ENCODE measurements around the gene MON1A. TPM values are rescaled to one million over a fixed set of nuclear protein-coding genes. Genes with fewer than 3 reads are reported as not detected.

The MON1A gene
- total and polyA plus RNA-seq, 2 of the 8 experiments (the other 6 are each of a cell fraction or from before 2014, with no cell fraction given): 10.3 to 14.1 TPM

DNA sequence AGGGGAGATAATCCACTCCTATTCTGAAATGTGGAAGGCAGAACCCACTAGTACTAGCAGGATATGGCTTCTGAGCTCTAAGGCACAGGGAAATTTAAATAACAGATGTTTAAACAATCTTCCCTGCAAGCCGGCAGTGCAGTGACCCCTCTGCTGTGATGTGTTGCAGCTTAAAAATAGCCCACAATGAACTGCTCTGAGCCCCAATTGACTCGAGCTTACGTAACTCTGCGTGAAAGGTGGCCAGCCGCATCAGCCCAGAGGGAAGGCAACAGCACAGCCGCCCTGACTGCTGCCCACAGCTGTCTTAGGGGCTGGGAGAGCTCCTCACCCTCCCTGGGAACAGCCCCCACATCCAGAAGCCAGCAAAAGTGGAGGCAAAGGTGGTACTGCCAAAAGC, 47.4 kb downstream of the MON1A start:
- H2AK5ac ChIP-seq (ENCODE audit: low read depth, low read length): no peak overlapping the region
- no peak overlapping the region for H3K4me2 ChIP-seq (ENCODE audit: insufficient read depth in 1 of 2, low read depth in 2 of 2, low read length in 2 of 2)
- H3K9me3 ChIP-seq (ENCODE audit: insufficient read depth in 2 of 2, low read depth in 1 of 2, low read length in 1 of 2): no peaks in the 10 kb centered on the region
- peaks cover 10 to 22% (median 17%) of the 10 kb centered on the region in 4 experiments for H3K4me1 ChIP-seq (replicated peaks in 1 of 4; ENCODE audit: control insufficient read depth in 3 of 4, insufficient read depth in 4 of 4, low read length in 3 of 4)
- no peak overlapping the region for H3K18ac ChIP-seq (ENCODE audit: extremely low read depth, low read length)
- no peaks in the 10 kb centered on the region for H3K23me2 ChIP-seq (ENCODE audit: low read depth, low read length)
- no peak overlapping the region for H3K23ac ChIP-seq (ENCODE audit: insufficient read length)
- H2AFZ ChIP-seq (ENCODE audit: low read length): no peak overlapping the region
- no peak overlapping the region for H4K8ac ChIP-seq (ENCODE audit: extremely low read depth, insufficient read depth, low read length)
- no peaks in the 10 kb centered on the region for H3K27me3 ChIP-seq (replicated peaks in 1 of 4; ENCODE audit: control insufficient read depth in 3 of 4, extremely low read depth in 1 of 4, insufficient read depth in 3 of 4, low read length in 3 of 4)
- FAIRE-seq (no peak), DNase-seq (ENCODE audit: low read depth in 1 of 2, low spot score in 2 of 2) (no peak)
- no peaks in the 10 kb centered on the region for H3K36me3 ChIP-seq (ENCODE audit: control insufficient read depth in 2 of 4, insufficient read depth in 4 of 4, low read length in 3 of 4)
- H3K4ac ChIP-seq (replicated peaks; ENCODE audit: insufficient read length, low read depth, low read length): no peak overlapping the region
- peak overlapping the region; percentile 40; the same call in 1 of the 2 replicates for H2BK15ac ChIP-seq (ENCODE audit: low read length)
- H2BK12ac ChIP-seq (ENCODE audit: low read depth, low read length): peak overlapping the region; percentile 84; the same call in 1 of the 2 replicates
- CTCF ChIA-PET (ENCODE audit: partially characterized antibody): interaction anchor here (0.6 to 10.1 kb wide), 14 partner anchors 12 to 181 kb away, joined by 3 to 89 read pairs (median 4); partner anchors contain the start of genes CAMKV and INKA1
- H3K79me2 ChIP-seq (ENCODE audit: control insufficient read depth in 1 of 2, insufficient read depth in 2 of 2, low read length in 2 of 2): no peaks in the 10 kb centered on the region
- H2BK120ac ChIP-seq (replicated peaks; ENCODE audit: low read depth, low read length): no peak overlapping the region
- no peak overlapping the region for H3K9ac ChIP-seq (replicated peaks in 1 of 4; ENCODE audit: extremely low read depth in 1 of 4, low read depth in 3 of 4, low read length in 3 of 4)
- no peaks in the 10 kb centered on the region for H3K79me1 ChIP-seq (ENCODE audit: low read depth, low read length)
- H3K14ac ChIP-seq (ENCODE audit: insufficient read length): no peak overlapping the region
- no peak overlapping the region for H4K5ac ChIP-seq (ENCODE audit: insufficient read length, low read depth, low read length)
- H4K91ac ChIP-seq (replicated peaks; ENCODE audit: insufficient read length, low read length): no peak overlapping the region
- POLR2A ChIA-PET (ENCODE audit: partially characterized antibody): interaction anchor here (1.0 to 16.1 kb wide), 7 partner anchors 8 to 77 kb away, joined by 3 to 149 read pairs (median 5); partner anchors contain the start of genes CAMKV and RBM6
- no peak overlapping the region for H3K56ac ChIP-seq (replicated peaks; ENCODE audit: insufficient read length, low read depth, low read length)
- WGBS, 2 experiments (ENCODE audit: extremely low coverage in 1 of 2, insufficient coverage in 1 of 2, insufficient read length in 1 of 2, insufficient replicate concordance in 2 of 2, low coverage in 1 of 2, low lambda C conversion rate in 2 of 2, missing lambda C conversion rate in 1 of 2): 73% methylated on average over 6 of the region's 6 CpGs; no CpG with 5 or more reads in 1 of the 2 experiments
- no peaks in the 10 kb centered on the region for H4K20me1 ChIP-seq (replicated peaks in 1 of 2; ENCODE audit: control insufficient read depth in 1 of 2, insufficient read depth in 2 of 2, low read length in 2 of 2)
- no peak overlapping the region for H3K4me3 ChIP-seq (ENCODE audit: extremely low read depth in 1 of 4, insufficient read depth in 2 of 4, low read depth in 3 of 4, low read length in 4 of 4)
- no peak overlapping the region for H3K27ac ChIP-seq (ENCODE audit: low read depth, low read length)
- peak overlapping the region; percentile 62; the same call in 1 of the 2 replicates for H2BK5ac ChIP-seq (ENCODE audit: low read depth, low read length)
- H2BK20ac ChIP-seq (ENCODE audit: low read length): 0 out of 2 replicates have a peak overlapping the region, but pooled peaks have one; percentile 83
- TF ChIP-seq JUN (IDR thresholded peaks at IDR 0.05; ENCODE audit: low read depth, low read length) (no peak), SRF (IDR thresholded peaks at IDR 0.05; ENCODE audit: low read depth, low read length) (no peak), TEAD4 (IDR thresholded peaks at IDR 0.05; ENCODE audit: low read depth, low read length) (no peak), CREB1 (IDR thresholded peaks at IDR 0.05) (no peak), FOSL1 (IDR thresholded peaks at IDR 0.05; ENCODE audit: insufficient read depth, low read depth, low read length) (no peak), GABPA (IDR thresholded peaks at IDR 0.05; ENCODE audit: borderline replicate concordance, insufficient read depth, low read length) (no peak), RXRA (IDR thresholded peaks at IDR 0.05; ENCODE audit: insufficient read depth, low read depth, low read length) (no peak), CEBPB (IDR thresholded peaks at IDR 0.05; ENCODE audit: low read depth, low read length) (no peak), TAF7 (optimal IDR thresholded peaks at IDR 0.05; ENCODE audit: borderline replicate concordance, low read depth, low read length) (no peak), MAFK (IDR thresholded peaks at IDR 0.05; ENCODE audit: low read depth, low read length) (no peak), TAF1 (IDR thresholded peaks at IDR 0.05; ENCODE audit: low read depth, low read length) (no peak), BACH1 (IDR thresholded peaks at IDR 0.05; ENCODE audit: low read length) (no peak), SIN3A (conservative IDR thresholded peaks at IDR 0.05 in 1 of 2, IDR thresholded peaks at IDR 0.05 in 1 of 2; ENCODE audit: low read depth in 1 of 2, low read length in 2 of 2) (no peak), RFX5 (IDR thresholded peaks at IDR 0.05; ENCODE audit: borderline replicate concordance, low read depth, low read length) (no peak)
- TF ChIP-seq, protein P1, sequence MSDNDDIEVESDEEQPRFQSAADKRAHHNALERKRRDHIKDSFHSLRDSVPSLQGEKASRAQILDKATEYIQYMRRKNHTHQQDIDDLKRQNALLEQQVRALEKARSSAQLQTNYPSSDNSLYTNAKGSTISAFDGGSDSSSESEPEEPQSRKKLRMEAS (IDR thresholded peaks at IDR 0.05): no peak
